ENCODE data around the gene TOB1.

GRCh38 chr17:50893183-50893993 is 27.2 kb upstream of the TOB1 start:
- TF ChIP-seq POLR2A (IDR thresholded peaks at IDR 0.05): no peak
- TF ChIP-seq, protein P1, sequence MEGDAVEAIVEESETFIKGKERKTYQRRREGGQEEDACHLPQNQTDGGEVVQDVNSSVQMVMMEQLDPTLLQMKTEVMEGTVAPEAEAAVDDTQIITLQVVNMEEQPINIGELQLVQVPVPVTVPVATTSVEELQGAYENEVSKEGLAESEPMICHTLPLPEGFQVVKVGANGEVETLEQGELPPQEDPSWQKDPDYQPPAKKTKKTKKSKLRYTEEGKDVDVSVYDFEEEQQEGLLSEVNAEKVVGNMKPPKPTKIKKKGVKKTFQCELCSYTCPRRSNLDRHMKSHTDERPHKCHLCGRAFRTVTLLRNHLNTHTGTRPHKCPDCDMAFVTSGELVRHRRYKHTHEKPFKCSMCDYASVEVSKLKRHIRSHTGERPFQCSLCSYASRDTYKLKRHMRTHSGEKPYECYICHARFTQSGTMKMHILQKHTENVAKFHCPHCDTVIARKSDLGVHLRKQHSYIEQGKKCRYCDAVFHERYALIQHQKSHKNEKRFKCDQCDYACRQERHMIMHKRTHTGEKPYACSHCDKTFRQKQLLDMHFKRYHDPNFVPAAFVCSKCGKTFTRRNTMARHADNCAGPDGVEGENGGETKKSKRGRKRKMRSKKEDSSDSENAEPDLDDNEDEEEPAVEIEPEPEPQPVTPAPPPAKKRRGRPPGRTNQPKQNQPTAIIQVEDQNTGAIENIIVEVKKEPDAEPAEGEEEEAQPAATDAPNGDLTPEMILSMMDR (IDR thresholded peaks at IDR 0.05): no peak
